Stimulated activated CD4-positive, alpha-beta T cell treated with anti-CD3 and anti-CD28 coated beads, Interleukin-4, amount 100 ng/mL, for 24 hours (primary cell): ENCODE results near the gene SLC7A8.

ENCODE experiments used
- DNase-seq: peaks from one replicate; pipeline ENCODE4 v3.0.0-alpha.2; 2020

SLC7A8 gene

DNA sequence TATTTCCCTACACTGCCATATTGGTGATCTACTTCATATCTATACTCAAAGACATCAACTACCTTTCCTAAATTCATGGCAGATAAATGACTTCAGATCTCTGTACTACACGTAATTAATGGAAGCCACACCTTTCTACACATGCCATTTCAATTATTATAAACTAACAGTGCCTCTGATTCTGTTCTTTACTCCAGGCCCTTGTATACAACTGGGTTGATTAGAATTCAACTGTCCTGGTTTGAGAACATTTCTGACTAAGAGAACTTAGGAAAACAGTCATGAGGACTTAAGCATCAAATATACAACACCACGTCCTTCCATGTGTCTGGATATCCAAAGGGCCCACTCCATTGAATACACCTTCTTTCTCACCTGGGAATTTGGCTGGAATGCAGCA, 90.4 kb downstream of the SLC7A8 start:
- DNase-seq = no peak

DNA sequence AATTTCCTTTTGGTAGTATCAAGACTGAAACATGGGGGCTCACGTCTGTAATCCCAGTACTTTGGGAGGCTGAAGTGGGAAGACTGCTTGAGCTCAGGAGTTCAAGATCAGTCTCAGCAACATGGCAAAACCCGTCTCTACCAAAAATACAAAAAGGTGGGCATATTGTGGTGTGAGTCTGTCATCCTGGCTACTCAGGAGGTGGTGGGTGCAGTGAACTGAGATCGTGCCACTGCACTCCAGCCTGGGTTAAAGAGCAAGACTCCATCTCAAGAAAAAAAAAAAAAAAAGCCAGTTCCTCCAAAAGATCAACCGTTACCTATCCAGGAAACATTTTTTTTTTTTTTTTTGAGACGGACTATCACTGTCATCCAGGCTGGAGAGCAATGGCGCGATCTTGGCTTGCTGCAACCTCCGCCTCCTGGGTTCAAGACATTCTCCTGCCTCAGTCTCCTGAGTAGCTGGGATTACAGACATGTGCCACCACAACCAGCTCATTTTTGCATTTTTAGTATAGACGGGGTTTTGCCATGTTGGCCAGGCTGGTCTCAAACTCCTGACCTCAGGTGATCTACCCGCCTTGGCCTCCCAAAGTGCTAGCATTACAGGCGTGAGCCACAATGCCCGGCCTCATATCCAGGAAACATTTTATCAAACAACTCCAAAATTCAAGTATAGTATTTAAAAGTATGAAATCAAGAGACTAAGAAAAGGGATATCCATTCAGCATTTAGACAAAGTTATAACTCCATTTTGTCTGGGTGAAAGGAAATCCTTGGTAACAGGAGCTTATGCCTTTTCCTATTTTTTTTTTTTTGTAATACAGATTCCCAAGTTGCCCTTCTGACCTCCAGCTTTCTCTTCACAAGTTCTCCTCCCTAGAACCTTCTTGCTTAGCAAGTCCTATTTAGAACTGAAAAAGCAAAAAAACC, 91.9 kb downstream of the SLC7A8 start:
- DNase-seq = no peak

GRCh38 chr14:23090254-23090636, 93.2 kb downstream of the SLC7A8 start:
- DNase-seq = no peak

- DNase-seq = no peak
Observed at GRCh38 chr14:23089498-23090253, 93.8 kb downstream of the SLC7A8 start.

DNA sequence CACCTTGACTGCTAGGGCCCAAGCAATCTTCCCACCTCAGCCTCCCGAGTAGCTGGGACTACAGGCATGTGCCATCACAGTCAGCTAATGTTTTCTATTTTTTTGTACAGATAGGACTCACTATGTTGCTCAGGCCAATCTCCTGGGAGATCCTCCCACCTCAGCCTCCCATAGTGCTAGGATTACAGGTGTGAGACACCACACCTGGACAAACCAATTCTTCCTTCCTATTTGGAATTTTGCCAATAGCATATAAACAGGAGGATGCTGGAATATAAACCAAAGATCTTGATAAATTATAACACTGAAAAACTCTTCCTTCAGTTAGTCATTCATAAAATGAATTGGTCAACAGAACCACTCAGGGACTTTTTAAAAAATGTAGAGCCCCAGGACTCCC, 96.9 kb downstream of the SLC7A8 start:
- DNase-seq = no peak

- peak; percentile 23 for DNase-seq
Observed at GRCh38 chr14:23085458-23085857, 98.0 kb downstream of the SLC7A8 start.

DNA sequence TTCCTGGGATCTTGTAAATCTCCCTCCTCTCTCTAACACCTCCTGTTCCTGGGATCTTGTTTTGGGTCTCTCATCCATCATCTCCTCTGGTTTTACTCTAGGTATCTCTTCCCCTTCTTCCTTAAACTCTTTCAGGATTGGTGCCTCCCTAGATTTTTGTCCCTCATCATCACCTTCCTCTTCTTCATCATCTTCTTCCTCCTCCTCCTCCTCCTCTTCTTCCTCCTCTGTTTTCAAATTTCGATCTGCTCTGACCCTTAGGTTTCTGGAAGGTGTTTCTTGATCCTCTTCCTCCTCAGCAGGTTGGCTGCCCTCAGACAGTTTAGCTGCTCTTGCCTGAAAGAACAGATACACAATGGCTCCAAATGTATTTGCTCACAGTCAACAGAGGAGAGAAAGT, 103.0 kb downstream of the SLC7A8 start:
- DNase-seq = no peak

GRCh38 chr14:23079716-23080115, 103.7 kb downstream of the SLC7A8 start:
- no peak for DNase-seq

DNA sequence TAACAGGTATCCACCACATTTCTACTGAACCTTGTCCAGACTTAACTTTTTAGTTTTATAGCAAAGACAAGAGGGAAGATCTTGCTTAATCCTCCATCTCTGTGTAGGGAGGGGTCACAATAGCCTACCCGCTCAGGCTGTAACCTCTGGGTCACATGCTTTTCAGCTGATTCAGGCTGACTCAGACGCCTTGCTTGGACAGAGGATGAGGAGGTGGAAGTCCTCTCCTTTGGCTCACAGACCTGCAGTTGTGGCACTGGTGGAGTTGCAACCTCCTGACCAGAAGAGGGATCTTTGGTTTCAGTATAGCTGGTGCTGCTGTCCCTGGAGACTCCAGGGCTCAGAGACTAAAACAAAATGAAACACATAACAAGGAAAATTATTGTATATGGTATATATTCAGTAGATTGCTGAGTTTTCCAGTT, 104.8 kb downstream of the SLC7A8 start:
- no peak for DNase-seq

GRCh38 chr14:23077962-23078361, 105.5 kb downstream of the SLC7A8 start:
- no peak for DNase-seq

- peak; percentile 51 for DNase-seq
Observed at GRCh38 chr14:23076785-23077408, 106.6 kb downstream of the SLC7A8 start.
